GM18499 (cell line): ENCODE data around the gene TTLL5.
A peak's percentile ranks its signal among the peaks of the same experiment; 100 is the strongest.

Source experiments
- ATAC-seq: cut with Tn5 transposase; IDR thresholded peaks from one replicate; pipeline ENCODE4 v1.9.1; 2021; ENCODE audit warnings: moderate number of reproducible peaks; ENCODE audit not compliant: insufficient read depth, unreplicated experiment

The TTLL5 gene

DNA sequence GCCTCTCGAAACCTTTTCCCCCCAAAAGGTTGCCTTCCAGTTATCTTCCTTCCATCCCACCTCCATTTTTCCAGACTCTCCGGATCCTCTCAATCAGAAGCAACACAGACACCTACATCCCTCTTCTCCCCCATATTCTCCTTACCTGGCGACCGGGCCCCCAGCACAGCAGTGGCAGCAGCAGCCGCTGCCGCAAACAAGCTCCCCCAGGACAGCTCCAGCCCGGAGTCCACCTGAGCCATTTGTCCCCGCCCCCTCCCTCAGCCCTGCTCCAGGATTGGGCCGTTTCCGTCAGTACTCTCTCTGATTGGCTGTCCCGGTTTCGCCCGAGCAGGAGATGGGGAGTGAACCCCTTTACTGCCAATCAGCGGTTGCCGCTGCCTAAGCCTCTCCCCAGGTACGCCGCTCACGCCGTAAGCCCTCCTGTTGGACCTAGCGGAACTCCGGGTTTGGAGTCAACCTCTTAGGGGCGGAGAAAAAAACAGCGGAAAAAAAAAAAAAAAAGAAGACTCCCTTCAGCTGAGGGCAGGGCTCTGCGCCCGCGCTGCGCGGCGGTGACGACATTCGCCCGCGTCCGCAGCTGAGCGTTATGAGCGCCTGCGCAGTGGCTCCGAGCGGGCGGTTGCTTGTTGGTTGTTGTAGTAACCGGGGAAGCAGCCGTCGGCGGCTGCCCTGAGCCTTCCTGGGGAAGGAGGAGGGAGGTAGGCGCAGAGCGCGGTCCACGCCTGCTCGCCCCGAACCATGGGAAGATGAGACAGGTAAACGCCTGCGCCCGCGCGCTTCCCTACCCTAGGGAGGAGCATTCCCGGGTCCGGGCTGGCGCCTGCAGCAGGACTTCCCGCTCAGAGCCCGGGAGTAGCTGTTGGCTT lies at the start of gene TTLL5, which contains the start of gene ERG28:
Gene TTLL5, plus strand, starts transcription at position 617 of the 869 bp plus-strand sequence. CDS start 1,904 bp downstream, outside the sequence.
Gene ERG28, minus strand, starts transcription at position 247 of the 869 bp plus-strand sequence. CDS start 3,374 bp downstream, outside the sequence.
- ATAC-seq, result peak; percentile 88

GRCh38 chr14:75612157-75612556 lies 48.9 kb upstream of the TTLL5 start:
- no peak for ATAC-seq

DNA sequence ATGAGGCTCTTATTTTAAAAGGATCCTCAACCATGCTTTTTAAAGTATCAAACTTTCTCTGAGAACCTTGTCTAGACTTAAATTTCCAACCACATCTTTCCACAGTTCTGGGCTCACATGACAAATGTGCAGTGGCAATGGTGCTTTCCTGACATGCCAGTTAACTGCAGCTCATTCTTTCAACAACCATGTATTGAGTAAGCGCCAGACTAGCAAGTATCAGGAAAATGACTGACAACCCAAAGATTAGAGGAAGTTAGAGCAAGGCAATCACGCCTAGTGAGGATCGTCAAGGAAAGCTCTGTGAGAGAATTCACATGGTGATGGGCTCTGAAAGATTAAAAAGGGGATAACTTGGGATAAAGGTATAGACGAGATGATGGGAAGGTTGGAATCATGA lies 46.9 kb upstream of the TTLL5 start:
- no peak for ATAC-seq

DNA sequence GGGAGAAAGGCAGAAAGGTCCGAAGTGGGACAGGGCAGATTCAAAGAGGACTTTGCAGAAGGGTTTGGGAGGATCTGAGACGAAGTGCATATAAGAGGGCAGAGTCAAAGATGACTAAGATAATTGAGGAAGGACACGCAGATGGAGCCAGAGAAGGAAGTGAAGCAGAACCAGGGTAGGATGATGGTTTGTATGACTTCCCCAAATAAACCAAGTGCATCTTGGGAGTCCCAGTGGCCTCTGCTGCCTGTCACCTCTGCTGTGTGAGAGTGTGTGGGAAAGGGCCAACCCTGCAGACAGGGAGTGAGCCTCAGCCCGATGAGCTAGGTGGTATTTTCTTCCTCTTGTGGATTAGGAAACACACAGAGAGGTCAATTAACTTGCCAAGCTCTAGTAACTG lies 45.8 kb upstream of the TTLL5 start:
- no peak for ATAC-seq

DNA sequence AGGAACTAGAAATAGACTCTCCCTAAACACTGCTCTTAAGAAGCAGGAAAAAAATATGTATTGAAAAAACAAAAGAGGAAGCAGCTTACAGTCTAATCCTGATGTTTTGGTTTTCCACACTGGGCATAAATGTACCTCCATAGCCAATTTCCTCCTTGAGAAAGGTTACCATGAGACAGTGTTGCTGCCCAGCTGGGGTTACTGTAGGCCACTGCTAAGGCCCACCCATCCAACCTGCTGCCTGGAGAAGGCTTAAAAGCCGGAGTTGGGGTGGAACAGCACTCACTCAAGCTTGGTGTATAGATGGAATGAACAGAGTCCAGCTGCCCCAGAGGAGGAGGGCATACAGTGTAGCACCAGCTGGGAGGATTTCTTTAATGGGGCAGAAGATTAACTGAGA lies 41.5 kb upstream of the TTLL5 start:
- ATAC-seq, result no peak

- no peak for ATAC-seq
These were observed 36.0 kb upstream of the TTLL5 start for GRCh38 chr14:75625034-75625433.

GRCh38 chr14:75626396-75626795 lies 34.6 kb upstream of the TTLL5 start:
- no peak for ATAC-seq

DNA sequence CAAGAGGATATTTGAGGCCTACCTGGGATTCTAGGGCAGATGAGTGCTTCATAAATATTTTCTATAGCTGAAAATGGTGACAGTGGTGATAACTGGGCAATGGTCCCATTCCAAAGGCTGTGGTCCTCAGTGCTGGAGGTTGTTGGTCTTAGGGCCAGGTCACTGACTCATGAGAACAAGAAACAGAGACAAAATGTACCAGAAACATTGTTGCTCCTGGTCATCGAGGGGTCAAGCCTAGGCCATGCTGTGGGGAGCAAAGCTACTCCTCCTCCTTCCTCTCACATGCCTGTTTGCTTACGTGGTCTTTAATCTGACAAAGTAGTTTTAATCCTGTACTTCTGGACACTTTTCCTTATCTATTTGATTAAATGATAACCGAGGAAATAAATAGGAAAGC lies 34.2 kb upstream of the TTLL5 start:
- ATAC-seq, result no peak

DNA sequence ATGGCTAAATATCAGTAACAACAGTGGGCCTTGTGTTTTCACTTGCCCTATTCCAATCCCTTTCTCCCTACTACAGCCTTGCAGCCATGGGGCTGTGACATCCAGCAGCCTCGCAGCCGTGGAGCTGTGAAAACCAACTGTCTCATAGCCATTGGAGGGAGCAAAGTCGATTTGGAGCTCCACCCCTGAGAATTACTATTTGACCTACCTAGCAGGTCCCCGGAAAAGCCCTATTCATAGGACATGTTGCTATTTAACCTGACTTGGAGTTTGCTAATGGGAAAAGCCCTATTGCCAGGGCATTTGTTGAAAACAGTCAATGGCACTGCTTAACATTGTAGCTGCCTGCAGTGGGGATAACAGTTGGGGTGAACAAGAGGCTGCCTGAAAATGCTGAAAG lies 33.6 kb upstream of the TTLL5 start:
- no peak for ATAC-seq

DNA sequence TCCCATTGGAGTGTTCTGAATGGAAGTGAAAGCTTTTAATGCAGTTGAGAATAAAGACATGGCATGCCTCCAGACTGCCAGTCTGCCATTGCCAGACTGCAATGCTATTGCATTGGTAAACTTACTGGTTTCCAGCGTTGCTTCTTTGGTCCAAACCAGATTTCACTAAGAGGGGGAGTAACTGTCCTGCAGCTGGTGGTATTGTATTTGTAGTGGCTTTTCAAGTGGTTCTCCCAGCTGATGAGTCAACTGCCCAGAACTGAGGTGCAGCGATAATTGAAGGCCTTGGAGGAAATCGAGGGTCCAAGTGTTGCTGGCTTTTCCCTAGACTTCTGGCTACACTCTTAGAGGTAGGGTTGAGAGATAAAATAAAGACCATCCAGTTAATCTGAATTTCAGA lies 32.2 kb upstream of the TTLL5 start:
- no peak for ATAC-seq

GRCh38 chr14:75630695-75631452 lies 30.2 kb upstream of the TTLL5 start:
- ATAC-seq, result no peak

GRCh38 chr14:75631453-75631831 lies 29.6 kb upstream of the TTLL5 start:
- ATAC-seq, result no peak

DNA sequence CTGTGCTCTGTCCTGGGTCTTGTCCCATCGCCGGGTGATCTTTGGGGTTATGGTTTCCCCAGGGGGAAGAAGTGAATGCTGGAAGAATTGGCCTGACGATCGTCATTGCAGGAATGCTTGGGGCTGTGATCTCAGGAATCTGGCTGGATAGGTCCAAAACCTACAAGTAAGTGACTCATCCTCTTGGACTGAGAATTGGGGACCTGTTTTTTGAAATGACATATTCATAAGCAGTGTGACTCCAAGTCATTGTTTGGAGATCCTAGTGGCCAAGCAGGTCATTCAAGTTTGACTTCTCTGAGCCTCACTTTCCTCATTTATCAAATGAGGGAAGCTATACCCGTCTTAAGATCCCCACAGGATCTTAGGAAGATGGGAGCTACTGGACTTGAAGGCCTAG lies 26.2 kb upstream of the TTLL5 start:
- ATAC-seq, result no peak

DNA sequence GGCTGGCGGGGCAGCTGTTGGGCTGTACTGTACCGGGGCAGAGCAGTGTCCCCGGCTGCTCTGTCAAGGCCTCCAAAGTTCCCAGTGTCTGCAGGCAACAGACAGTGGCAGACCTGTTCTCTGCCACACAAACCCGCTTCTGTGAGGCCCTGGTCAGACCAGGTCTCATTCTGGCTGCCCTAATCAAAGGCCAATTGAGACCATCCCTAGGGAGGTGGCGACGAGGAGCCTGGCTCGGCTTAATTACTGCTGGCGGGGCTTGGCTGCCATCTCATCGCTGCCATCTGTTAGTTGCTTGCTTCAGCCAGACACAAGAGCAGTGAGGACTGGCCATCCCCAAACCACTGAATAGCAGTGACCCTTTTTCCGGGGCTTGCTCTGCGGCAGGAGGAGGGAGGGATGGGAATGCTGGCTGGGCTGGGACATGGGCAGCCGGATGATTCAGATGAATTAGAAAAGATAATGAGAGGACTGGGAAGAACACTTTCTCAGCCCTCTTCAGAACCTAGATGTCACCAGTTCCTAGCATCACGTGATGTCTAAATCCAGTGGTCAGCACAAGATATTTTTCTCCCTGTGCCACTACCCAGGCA lies 24.9 kb upstream of the TTLL5 start:
- ATAC-seq, result no peak

DNA sequence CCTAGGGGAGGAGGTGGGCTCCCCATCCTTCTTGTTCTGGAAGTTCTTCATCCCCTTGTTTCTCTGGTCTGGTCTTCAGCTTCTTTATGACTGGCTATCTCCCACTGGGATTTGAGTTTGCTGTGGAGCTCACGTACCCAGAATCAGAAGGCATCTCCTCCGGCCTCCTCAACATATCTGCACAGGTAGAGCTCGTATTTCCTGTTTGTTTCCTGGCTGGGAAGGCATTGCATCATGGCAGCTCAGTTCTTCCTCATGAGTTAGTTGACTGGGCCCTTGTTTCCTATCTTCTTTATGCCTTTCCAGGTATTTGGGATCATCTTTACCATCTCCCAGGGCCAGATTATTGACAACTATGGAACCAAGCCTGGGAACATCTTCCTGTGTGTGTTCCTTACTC lies 20.2 kb upstream of the TTLL5 start:
- no peak for ATAC-seq

GRCh38 chr14:75643985-75644384 lies 17.1 kb upstream of the TTLL5 start:
- ATAC-seq, result no peak

DNA sequence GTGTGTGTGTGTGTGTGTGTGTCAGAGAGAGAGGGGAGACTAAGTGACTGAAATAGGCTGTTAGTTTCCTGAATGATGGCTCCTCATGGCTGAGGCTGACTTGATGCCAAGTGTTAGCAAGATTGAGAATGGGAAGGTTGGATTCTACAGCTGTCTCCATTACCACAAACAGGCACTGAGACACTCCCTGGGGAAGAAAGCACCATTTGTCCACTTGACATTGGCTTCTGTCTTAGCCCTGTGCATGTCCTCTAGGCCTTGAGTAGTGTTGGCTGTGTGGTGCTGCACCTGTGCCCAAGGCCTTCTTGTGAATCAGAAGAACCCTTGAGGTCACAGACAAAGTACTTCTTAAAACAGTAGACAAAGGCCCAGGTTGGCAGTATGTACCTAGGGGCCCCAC lies 16.0 kb upstream of the TTLL5 start:
- ATAC-seq, result no peak

GRCh38 chr14:75646762-75647161 lies 14.3 kb upstream of the TTLL5 start:
- ATAC-seq, result no peak

DNA sequence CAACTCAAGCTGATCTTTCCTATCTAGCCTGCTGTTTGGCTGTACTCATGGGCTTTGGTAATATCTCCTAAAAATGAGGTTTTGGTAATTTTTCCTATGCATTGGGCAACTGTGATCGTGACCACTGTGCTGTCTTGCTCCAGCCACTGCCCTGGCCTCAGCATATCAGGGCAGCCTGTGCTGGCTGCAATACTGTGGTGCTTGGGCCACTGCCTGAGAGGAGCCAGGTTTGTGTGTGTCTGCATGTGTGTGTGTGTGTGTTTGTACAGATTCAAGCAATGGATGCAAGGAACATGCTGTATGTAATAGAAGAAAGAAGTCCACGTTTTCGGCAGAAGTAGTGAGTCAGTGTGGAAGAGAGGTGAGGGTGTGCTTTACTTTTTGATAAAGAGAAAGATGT lies 13.4 kb upstream of the TTLL5 start:
- no peak for ATAC-seq

DNA sequence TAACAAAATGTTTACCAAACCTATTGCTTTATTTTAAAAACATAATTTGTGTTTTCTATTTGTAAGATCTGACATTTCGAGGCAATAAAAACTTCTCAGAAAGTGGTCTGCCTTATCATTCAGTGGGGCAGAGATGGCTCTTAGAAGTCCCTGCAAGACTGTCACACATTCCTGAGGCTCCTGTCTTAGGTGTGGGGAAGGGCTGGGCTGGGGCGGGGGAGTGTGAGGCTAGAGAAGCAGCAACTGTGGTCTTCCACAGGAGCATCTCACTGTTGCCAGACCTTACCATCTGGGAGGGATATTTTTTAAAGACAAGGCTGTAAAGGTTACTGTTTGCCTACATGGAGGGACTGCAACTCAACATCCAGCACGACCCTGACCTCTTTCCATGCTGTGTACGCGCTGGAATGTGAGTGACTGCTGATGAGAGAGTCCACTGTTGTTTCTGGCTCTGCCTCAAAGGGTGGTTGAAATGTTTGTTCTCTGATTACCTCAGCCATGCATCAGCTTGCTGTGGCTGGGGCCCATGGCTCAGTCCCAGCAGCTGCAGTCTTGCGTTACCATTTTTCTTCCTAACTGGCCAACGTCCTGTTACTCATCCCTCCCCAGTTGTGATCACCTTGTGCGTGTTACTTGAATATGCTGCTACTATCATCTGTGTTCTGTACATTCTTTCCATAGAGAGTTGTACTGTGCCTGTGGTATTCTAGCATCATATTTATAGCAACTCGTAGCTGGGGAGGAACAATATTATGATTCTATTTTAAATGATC lies 12.8 kb upstream of the TTLL5 start:
- ATAC-seq, result no peak
